IPS DF 6.9 (cell line): ENCODE data around the gene VAV1.
"Not testable (repeated sequence)": the region's sequence is repeated elsewhere in the genome, so short reads cannot be mapped to it uniquely, and the experiment has no call there.

Source experiments
- DNase-seq: peaks from one replicate; pipeline ENCODE4 v3.0.0-alpha.2; 2013; ENCODE audit warnings: low read depth, low spot score
- H3K27ac ChIP-seq: one replicate; pipeline ENCODE4 v1.5.1; 2013; ENCODE audit warnings: low read length, control low read depth
- H3K27me3 ChIP-seq: 2 replicates; pipeline ENCODE4 v1.6.1; 2013; ENCODE audit warnings: mild to moderate bottlenecking, low read length; ENCODE audit not compliant: control insufficient read depth, insufficient read depth
- H3K36me3 ChIP-seq: 2 replicates; pipeline ENCODE4 v1.6.1; 2013; ENCODE audit warnings: low read length; ENCODE audit not compliant: control insufficient read depth, insufficient read depth
- H3K4me1 ChIP-seq: 2 replicates; pipeline ENCODE4 v1.6.1; 2013; ENCODE audit warnings: low read length; ENCODE audit not compliant: control insufficient read depth, insufficient read depth
- H3K4me3 ChIP-seq: 2 replicates; pipeline ENCODE4 v1.5.1; 2013; ENCODE audit warnings: mild to moderate bottlenecking, low read length
- H3K9me3 ChIP-seq: 2 replicates; pipeline ENCODE4 v1.6.1; 2013; ENCODE audit warnings: low read length, inconsistent platforms; ENCODE audit not compliant: control insufficient read depth, insufficient read depth
- WGBS: extraction: QIAGEN DNeasy Blood & Tissue Kit; methylation state at CpG from one replicate; pipeline ENCODE4 v1.1.7; 2013; ENCODE audit warnings: mixed read lengths, missing lambda C conversion rate; ENCODE audit not compliant: insufficient read length, insufficient coverage; 5-methylcytosine and 5-hydroxymethylcytosine counted together

Gene VAV1

DNA sequence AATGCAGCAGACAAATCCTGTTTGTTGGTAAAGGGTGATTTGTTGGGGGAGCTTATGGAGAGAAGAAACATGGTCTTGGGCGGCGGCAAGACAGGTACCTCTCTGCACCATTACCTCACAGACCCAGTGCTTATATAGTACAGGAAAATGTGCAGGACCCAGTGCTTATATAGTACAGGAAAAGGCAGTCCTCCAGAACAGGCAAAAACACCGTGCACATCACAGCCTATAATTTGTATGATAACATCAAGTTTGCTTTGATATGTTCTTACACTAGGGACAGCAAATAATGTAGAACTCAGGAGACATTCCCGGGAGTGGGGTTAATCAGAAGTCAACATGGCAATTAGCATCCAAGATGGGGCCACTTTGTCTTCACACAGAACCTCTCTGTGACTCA, 20.9 kb downstream of the VAV1 start:
- no peaks in the 10 kb centered on the region for H3K4me1 ChIP-seq
- no peaks in the 10 kb centered on the region for H3K27me3 ChIP-seq
- DNase-seq = no peak
- no peaks in the 10 kb centered on the region for H3K36me3 ChIP-seq
- H3K9me3 ChIP-seq = no peaks in the 10 kb centered on the region; the same call in 1 of the 2 replicates
- H3K27ac ChIP-seq = no peak overlapping the region
- no peak overlapping the region for H3K4me3 ChIP-seq
- no CpG with 5 or more reads among the region's 4 CpGs for WGBS

DNA sequence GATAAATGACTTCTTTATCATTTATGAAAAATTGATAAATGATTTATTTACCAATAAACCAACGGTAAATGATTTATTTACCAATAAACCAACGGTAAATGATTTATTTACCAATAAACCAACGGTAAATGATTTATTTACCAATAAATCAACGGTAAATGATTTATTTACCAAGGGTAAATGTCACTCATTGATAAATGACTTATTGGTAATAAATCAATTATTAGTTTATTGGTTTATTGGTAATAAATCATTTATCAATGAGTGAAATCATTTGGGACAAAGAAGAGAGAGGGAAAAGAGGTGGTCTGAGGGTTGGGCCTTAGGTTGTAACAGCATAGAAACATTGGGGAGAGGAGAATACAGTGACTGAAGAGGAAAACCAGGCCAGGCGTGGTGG, 21.5 kb downstream of the VAV1 start:
- DNase-seq = no peak
- H3K27ac ChIP-seq = no peak overlapping the region
- no peaks in the 10 kb centered on the region for H3K36me3 ChIP-seq
- no peaks in the 10 kb centered on the region for H3K27me3 ChIP-seq
- H3K4me3 ChIP-seq = no peak overlapping the region
- no peaks in the 10 kb centered on the region; the same call in 1 of the 2 replicates for H3K9me3 ChIP-seq
- WGBS = no CpG with 5 or more reads among the region's 5 CpGs
- H3K4me1 ChIP-seq = no peaks in the 10 kb centered on the region

DNA sequence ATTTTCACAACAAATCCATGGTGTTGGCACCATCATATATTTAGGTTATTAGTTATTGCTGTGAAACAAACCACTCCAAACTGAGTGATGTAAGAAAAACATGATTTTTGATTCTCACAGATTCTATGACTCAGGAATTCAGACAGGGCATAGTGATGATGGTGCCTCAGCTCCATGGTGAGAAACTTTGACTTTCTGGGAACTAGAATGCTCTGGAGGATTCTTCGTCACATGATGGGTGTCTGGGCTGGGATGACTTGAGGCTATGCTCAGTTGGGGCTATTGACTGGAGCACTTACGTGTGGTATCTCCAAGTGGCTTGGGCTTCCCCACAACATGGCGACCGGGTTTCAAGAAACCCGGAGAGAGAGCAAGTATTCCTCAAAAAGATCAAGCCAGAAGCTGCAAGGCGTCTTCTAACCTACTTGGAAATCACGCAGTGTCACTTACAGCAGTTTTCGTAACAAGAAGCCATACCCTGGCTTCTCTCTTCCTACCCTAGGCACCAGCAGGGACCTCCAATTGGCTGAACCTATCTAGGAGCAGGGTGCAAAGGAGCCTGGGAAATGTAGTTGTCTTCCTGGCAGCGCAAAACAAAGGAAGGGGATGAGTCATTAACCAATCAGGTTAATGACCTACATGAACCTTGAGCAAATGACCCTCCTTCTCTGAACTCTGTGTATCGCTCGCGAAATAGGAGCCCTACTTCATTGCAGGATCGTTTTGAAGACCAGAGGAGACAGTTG, 22.4 kb downstream of the VAV1 start:
- WGBS = no CpG with 5 or more reads among the region's 13 CpGs
- H3K27ac ChIP-seq = no peak overlapping the region

DNA sequence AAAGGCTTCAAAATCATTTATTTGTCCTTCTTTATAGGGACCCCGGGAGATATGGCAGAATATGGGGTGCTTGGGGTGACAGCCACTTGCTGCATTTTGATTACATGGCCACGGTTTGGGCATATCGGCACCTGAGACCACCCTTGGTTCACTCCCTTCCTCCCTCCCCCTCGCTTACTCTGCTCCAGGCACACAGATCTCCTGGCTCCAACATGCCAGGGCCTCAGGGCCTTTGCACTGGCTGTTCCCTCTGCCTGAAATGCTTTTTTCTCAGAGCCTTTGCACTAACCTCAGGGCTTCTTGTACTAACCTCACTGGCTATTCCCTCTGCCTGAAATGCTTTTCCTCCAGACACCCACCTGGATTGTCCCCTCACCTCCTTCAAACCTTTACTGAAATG, 23.8 kb downstream of the VAV1 start:
- Histone ChIP-seq H3K27ac (no peak overlapping the region), H3K27me3 (no peaks in the 10 kb centered on the region), H3K4me1 (peaks cover 3% of the 10 kb centered on the region; the same call in 1 of the 2 replicates), H3K36me3 (no peaks in the 10 kb centered on the region), H3K9me3 (no peaks in the 10 kb centered on the region; the same call in 1 of the 2 replicates), H3K4me3 (no peak overlapping the region)
- no peak for DNase-seq
- no CpG with 5 or more reads among the region's 4 CpGs for WGBS

More for the DNA sequence above, 22.4 kb downstream of the VAV1 start:
- no peak for DNase-seq
- Histone ChIP-seq H3K9me3 (no peaks in the 10 kb centered on the region; the same call in 1 of the 2 replicates), H3K4me3 (no peak overlapping the region), H3K27me3 (no peaks in the 10 kb centered on the region), H3K36me3 (no peaks in the 10 kb centered on the region), H3K4me1 (no peaks in the 10 kb centered on the region)

DNA sequence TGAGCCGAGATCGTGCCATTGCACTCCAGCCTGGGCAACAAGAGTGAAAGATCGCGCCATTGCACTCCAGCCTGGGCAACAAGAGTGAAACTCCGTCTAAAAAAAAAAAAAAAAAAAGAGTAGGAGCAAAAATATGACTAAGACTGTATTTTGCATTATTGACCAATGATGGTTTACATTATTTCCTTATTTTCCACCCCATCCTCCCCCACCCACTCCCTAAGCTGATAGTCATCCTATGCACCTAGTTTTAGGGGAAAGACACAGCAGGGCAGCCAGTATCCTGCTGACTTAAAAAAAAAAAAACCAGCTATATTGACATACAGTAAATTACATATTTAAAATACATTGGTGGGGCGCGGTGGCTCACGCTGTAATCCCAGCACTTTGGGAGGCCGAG, 25.1 kb downstream of the VAV1 start:
- Histone ChIP-seq H3K9me3 (no peaks in the 10 kb centered on the region; the same call in 1 of the 2 replicates), H3K27ac (no peak overlapping the region), H3K36me3 (no peaks in the 10 kb centered on the region), H3K4me1 (peaks cover 4% of the 10 kb centered on the region; the same call in 1 of the 2 replicates), H3K4me3 (no peak overlapping the region), H3K27me3 (no peaks in the 10 kb centered on the region)
- WGBS = no CpG with 5 or more reads among the region's 9 CpGs
- DNase-seq = no peak

DNA sequence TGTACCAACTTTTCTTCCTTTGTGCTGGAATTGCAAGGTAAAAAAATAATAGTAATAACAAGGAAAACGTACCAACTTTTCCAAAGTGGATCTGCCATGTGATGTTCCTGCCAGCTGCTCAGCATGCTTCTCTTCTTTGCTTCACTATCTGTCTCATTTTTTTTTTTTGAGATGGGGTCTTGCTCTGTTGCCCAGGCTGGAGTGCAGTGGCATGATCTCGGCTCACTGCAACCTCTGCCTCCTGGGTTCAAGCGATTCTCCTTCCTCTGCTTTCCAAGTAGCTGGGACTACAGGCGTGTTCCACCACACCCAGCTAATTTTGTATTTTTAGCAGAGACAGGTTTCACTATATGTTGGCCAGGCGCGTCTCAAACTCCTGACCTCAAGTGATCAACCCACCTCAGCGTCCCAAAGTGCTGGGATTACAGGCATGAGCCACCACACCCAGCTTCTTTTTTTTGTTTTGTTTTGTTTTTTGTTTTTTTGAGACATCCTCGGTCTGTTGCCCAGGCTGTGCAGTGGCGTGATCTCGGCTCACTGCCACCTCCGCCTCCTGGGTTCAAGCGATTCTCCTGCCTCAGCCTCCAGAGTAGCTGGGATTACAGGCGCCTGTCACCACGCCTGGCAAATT, 27.8 kb downstream of the VAV1 start:
- H3K4me1 ChIP-seq, H3K4me3 ChIP-seq, H3K27ac ChIP-seq, DNase-seq, H3K27me3 ChIP-seq, H3K9me3 ChIP-seq, H3K36me3 ChIP-seq: not testable (repeated sequence)
- WGBS = no CpG with 5 or more reads among the region's 14 CpGs

DNA sequence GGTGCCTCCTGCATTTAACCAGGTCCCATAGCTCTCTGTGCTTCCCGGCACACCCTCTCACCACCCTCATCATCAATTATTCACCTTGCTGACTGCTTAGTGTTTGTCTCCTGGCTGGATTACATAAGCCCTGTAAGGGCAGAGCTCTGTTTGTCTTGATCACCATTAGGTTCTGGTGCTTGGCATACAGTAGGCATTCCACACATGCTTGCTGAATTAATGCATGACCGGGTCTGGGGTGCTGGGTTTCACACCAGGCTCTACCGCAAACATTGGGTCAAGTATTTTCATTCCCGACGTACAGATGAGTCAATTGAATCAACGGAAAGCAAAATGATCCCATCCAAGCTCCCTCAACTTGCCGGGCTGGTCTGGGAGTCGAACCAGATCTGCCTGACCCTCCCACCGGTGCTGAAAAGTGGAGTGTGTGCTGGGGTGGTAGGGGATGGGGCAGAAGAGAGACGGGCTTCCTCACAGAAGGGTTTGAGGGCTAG, 28.5 kb downstream of the VAV1 start:
- Histone ChIP-seq H3K4me1 (peaks cover 5% of the 10 kb centered on the region; the same call in 1 of the 2 replicates), H3K27me3 (no peaks in the 10 kb centered on the region), H3K27ac (no peak overlapping the region), H3K9me3 (no peaks in the 10 kb centered on the region), H3K4me3 (no peak overlapping the region), H3K36me3 (no peaks in the 10 kb centered on the region)
- no CpG with 5 or more reads among the region's 10 CpGs for WGBS
- no peak for DNase-seq

DNA sequence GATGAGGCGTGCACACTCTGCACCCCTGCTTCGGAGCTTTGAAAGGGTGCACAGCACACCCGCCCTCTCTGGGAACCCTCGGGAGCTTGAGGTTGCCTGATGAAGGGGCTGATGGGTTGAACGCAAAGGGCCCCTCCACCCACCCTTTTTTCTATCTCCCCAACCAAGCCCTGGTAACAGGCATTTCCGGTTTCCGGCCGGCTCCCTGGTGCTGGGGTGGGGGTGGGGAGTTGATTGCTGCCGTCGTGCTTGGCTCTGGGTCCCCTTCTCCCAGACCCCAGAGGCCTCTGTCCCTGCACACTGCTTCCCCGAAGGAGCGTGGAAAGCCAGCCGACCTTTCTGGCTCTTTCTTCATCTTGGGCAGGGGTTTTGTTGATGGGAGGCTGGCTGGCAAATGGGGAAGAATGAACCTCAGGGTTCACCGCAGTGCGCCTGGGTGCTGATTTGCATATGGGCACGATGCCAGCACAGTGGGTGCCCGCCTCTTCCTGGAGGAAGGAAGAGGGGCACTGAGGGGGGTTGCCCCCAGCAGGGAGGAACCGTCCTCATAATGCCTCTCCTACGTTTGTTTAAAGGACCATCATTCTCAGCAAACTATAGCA, 29.1 kb downstream of the VAV1 start:
- WGBS = no CpG with 5 or more reads among the region's 19 CpGs
- no peaks in the 10 kb centered on the region for H3K27me3 ChIP-seq
- DNase-seq = no peak
- H3K4me1 ChIP-seq = peaks cover 5% of the 10 kb centered on the region; the same call in 1 of the 2 replicates
- H3K9me3 ChIP-seq = no peaks in the 10 kb centered on the region
- no peaks in the 10 kb centered on the region for H3K36me3 ChIP-seq
- H3K27ac ChIP-seq = no peak overlapping the region
- H3K4me3 ChIP-seq = no peak overlapping the region

DNA sequence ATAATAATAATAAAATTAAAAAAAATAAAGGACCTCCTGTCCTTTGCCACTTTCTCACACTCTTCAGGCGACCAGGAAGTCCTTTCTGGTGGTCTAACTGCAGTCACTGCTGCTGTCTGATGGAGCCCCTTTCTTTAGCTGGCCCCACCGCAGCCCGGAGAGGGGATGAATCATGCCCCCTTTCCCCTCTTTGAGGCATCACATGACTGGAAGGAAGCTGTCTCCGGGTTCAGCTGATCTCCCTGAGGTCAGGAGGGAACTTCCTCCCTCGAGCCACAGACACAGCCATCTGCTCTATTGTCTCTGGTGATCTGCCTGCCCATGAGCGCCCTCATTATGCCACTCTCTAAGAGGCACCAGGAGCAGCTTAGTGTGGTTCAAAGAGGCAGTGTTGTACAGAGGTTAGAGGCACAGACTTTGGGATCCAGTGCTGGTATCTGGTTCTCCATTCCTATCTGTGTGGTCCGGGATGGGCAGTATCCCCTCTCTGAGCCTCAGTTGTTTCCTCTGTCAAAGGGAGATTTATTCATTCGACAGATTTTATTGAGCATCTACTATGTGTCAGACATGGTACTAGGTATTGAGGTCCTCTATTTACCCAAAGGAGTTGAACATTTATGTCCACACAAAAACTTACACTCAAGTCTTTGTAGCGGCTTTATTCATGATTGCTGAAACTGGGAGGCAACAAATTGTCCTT, 30.0 kb downstream of the VAV1 start:
- no peak overlapping the region for H3K27ac ChIP-seq
- no CpG with 5 or more reads among the region's 9 CpGs for WGBS
- H3K27me3 ChIP-seq = no peaks in the 10 kb centered on the region
- H3K4me1 ChIP-seq = peaks cover 5% of the 10 kb centered on the region; the same call in 1 of the 2 replicates
- H3K36me3 ChIP-seq = no peaks in the 10 kb centered on the region
- no peaks in the 10 kb centered on the region for H3K9me3 ChIP-seq
- no peak overlapping the region for H3K4me3 ChIP-seq
- DNase-seq = no peak

DNA sequence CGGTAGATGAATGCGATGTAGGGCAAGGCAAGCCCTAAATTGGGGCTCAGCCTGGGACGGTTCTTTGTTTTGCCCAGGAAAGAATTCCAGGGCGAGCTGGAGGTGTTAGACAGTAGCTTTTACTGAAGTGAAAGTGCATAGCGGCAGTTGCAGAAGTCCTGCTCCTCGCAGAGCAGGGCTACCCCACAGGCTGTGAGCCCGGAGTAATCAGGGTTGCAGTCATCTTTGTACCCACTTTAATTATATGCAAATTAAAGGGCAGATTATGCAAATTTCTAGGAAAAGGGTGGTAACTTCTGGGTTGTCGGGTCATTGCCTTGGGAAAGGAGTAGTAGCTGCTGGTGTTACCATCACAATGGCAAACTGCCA, 30.5 kb downstream of the VAV1 start:
- peaks cover 5% of the 10 kb centered on the region; the same call in 1 of the 2 replicates for H3K4me1 ChIP-seq
- no peak for DNase-seq
- no CpG with 5 or more reads among the region's 8 CpGs for WGBS
- H3K4me3 ChIP-seq = no peak overlapping the region
- no peaks in the 10 kb centered on the region for H3K27me3 ChIP-seq
- no peak overlapping the region for H3K27ac ChIP-seq
- H3K36me3 ChIP-seq = no peaks in the 10 kb centered on the region
- H3K9me3 ChIP-seq = no peaks in the 10 kb centered on the region
